Endothelial cell of umbilical vein (primary cell): ENCODE measurements around the gene ATXN7.

ENCODE experiments used
- EZH2 ChIP-seq: IDR thresholded peaks from 2 replicates; pipeline ENCODE4 v1.6.1; 2012; ENCODE audit warnings: borderline replicate concordance, low read depth, mild to moderate bottlenecking, moderate library complexity, low read length, inconsistent platforms; ENCODE audit not compliant: severe bottlenecking
- MAX ChIP-seq: IDR thresholded peaks from 2 replicates; pipeline ENCODE4 v1.6.1; 2011; ENCODE audit not compliant: insufficient read depth, insufficient read length
- MYC ChIP-seq: IDR thresholded peaks from one replicate; pipeline ENCODE4 v1.6.1; 2011; ENCODE audit warnings: mild to moderate bottlenecking, low read depth, low read length
- POLR2A ChIP-seq: IDR thresholded peaks from 2 replicates; pipeline ENCODE4 v1.6.1; 2012; ENCODE audit warnings: low read depth, mild to moderate bottlenecking, control low read depth, low read length
- POLR2AphosphoS5 ChIP-seq: IDR thresholded peaks from 2 replicates; pipeline ENCODE4 v1.6.1; 2012; ENCODE audit warnings: low read depth, mild to moderate bottlenecking, control low read depth, low read length, moderate library complexity; ENCODE audit not compliant: insufficient read depth
- TF ChIP-seq, protein P1 (sequence below), 2 donors: IDR thresholded peaks; 1 replicate in 1 of 2; 2 replicates in 1 of 2; pipeline ENCODE4 v1.5.1; 2011; ENCODE audit warnings: low read length in 2 of 2, mild to moderate bottlenecking in 2 of 2, moderate library complexity in 2 of 2, control low read depth in 1 of 2, inconsistent platforms in 1 of 2, low read depth in 1 of 2; ENCODE audit not compliant: insufficient read depth in 1 of 2; ENCODE audit errors: extremely low read depth in 1 of 2

GRCh38 chr3:63921741-63922482 is 58.2 kb downstream of the ATXN7 start:
- TF ChIP-seq, protein P1, sequence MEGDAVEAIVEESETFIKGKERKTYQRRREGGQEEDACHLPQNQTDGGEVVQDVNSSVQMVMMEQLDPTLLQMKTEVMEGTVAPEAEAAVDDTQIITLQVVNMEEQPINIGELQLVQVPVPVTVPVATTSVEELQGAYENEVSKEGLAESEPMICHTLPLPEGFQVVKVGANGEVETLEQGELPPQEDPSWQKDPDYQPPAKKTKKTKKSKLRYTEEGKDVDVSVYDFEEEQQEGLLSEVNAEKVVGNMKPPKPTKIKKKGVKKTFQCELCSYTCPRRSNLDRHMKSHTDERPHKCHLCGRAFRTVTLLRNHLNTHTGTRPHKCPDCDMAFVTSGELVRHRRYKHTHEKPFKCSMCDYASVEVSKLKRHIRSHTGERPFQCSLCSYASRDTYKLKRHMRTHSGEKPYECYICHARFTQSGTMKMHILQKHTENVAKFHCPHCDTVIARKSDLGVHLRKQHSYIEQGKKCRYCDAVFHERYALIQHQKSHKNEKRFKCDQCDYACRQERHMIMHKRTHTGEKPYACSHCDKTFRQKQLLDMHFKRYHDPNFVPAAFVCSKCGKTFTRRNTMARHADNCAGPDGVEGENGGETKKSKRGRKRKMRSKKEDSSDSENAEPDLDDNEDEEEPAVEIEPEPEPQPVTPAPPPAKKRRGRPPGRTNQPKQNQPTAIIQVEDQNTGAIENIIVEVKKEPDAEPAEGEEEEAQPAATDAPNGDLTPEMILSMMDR (IDR thresholded peaks at IDR 0.05; ENCODE audit: extremely low read depth in 1 of 2, insufficient read depth in 1 of 2, low read depth in 1 of 2, low read length in 2 of 2) = no peak
- no peak for TF ChIP-seq MAX
- TF ChIP-seq POLR2AphosphoS5 = no peak
- no peak for TF ChIP-seq EZH2
- no peak for TF ChIP-seq POLR2A
- no peak for TF ChIP-seq MYC
